ENCODE data around the gene DALRD3.

Gene DALRD3

GRCh38 chr3:49017971-49018706 lies at the start of gene DALRD3:
Gene DALRD3 (minus strand): TSS chr3:49018580. CDS start chr3:49018564, 16 bp downstream.
- DNase-seq (ENCODE audit: low read depth in 1 of 2, low spot score in 1 of 2): no peak

GRCh38 chr3:49058011-49058410 lies 39.6 kb upstream of the DALRD3 start:
- DNase-seq (ENCODE audit: low read depth in 1 of 2, low spot score in 1 of 2): no peak

- no peak for DNase-seq (ENCODE audit: low read depth in 1 of 2, low spot score in 1 of 2)
Observed at GRCh38 chr3:49057268-49057667, 38.9 kb upstream of the DALRD3 start.

GRCh38 chr3:49054344-49054862 lies 36.0 kb upstream of the DALRD3 start:
- no peak for DNase-seq (ENCODE audit: low read depth in 1 of 2, low spot score in 1 of 2)

GRCh38 chr3:49053543-49053942 lies 35.2 kb upstream of the DALRD3 start:
- no peak for DNase-seq (ENCODE audit: low read depth in 1 of 2, low spot score in 1 of 2)

- no peak for DNase-seq (ENCODE audit: low read depth in 1 of 2, low spot score in 1 of 2)
Observed at GRCh38 chr3:49035281-49035680, 16.9 kb upstream of the DALRD3 start.

GRCh38 chr3:49034650-49035049 lies 16.3 kb upstream of the DALRD3 start:
- DNase-seq (ENCODE audit: low read depth in 1 of 2, low spot score in 1 of 2): no peak

- DNase-seq (ENCODE audit: low read depth in 1 of 2, low spot score in 1 of 2): no peak
Observed at GRCh38 chr3:49032646-49033304, 14.4 kb upstream of the DALRD3 start.

GRCh38 chr3:49030321-49030720 lies 11.9 kb upstream of the DALRD3 start:
- DNase-seq (ENCODE audit: low read depth in 1 of 2, low spot score in 1 of 2): no peak

- no peak for DNase-seq (ENCODE audit: low read depth in 1 of 2, low spot score in 1 of 2)
Observed at GRCh38 chr3:49029563-49029884, 11.1 kb upstream of the DALRD3 start.

- DNase-seq (ENCODE audit: low read depth in 1 of 2, low spot score in 1 of 2): peak; percentile 86 to 92
Observed at GRCh38 chr3:49028673-49029562, 10.5 kb upstream of the DALRD3 start, which contains the start of gene IMPDH2. Gene IMPDH2 (minus strand): TSS chr3:49029398. CDS start chr3:49029350, 48 bp downstream.

GRCh38 chr3:49028298-49028672 lies 9.9 kb upstream of the DALRD3 start:
- no peak for DNase-seq (ENCODE audit: low read depth in 1 of 2, low spot score in 1 of 2)

- DNase-seq (ENCODE audit: low read depth in 1 of 2, low spot score in 1 of 2): no peak
Observed at GRCh38 chr3:49027634-49028033, 9.3 kb upstream of the DALRD3 start.

GRCh38 chr3:49026536-49026935 lies 8.2 kb upstream of the DALRD3 start:
- no peak for DNase-seq (ENCODE audit: low read depth in 1 of 2, low spot score in 1 of 2)

- no peak for DNase-seq (ENCODE audit: low read depth in 1 of 2, low spot score in 1 of 2)
Observed at GRCh38 chr3:49025793-49026520, 7.6 kb upstream of the DALRD3 start.

GRCh38 chr3:49025005-49025792 lies 6.8 kb upstream of the DALRD3 start:
- DNase-seq (ENCODE audit: low read depth in 1 of 2, low spot score in 1 of 2): no peak

- no peak for DNase-seq (ENCODE audit: low read depth in 1 of 2, low spot score in 1 of 2)
Observed at GRCh38 chr3:49024449-49024848, 6.1 kb upstream of the DALRD3 start.

- no peak for DNase-seq (ENCODE audit: low read depth in 1 of 2, low spot score in 1 of 2)
Observed at GRCh38 chr3:49023775-49024174, 5.4 kb upstream of the DALRD3 start.

GRCh38 chr3:49022688-49023171 lies 4.3 kb upstream of the DALRD3 start:
- no peak for DNase-seq (ENCODE audit: low read depth in 1 of 2, low spot score in 1 of 2)
